K562 (cell line): ENCODE measurements around the gene B4GALT1. TPM values are rescaled to one million over a fixed set of nuclear protein-coding genes. Genes with fewer than 3 reads are reported as not detected.

Experiments used
- ARID3B ChIP-seq: fragments of 250-450 bp; sonication (Bioruptor Pico); IDR thresholded peaks from 2 replicates; pipeline ENCODE4 v1.4.0; 2020; ENCODE audit warnings: borderline replicate concordance
- ATF1 ChIP-seq, 2 experiments: fragments of 450-650 bp in 1 of 2; IDR thresholded peaks; 2 replicates each; pipeline ENCODE4 v1.6.1; 2016; ENCODE audit warnings: missing compliant biosample characterization in 1 of 2, missing genetic modification characterization in 1 of 2
- CHD4 ChIP-seq: fragments of 200-600 bp; sonication (generic); IDR thresholded peaks from 3 replicates; pipeline ENCODE4 v1.6.1; 2012; ENCODE audit warnings: low read depth, mild to moderate bottlenecking, mixed read lengths, low read length, inconsistent platforms; ENCODE audit not compliant: insufficient read depth, insufficient replicate concordance, poor library complexity, severe bottlenecking
- CREB1 ChIP-seq, 2 experiments: sonication (generic) in 1 of 2; formaldehyde crosslinking in 1 of 2; IDR thresholded peaks; 2 replicates each; pipeline versions ENCODE4 v1.6.1 to v1.8.0; 2012 to 2022; ENCODE audit warnings: inconsistent platforms in 1 of 2, mild to moderate bottlenecking in 1 of 2, missing genetic modification reagents in 1 of 2, moderate library complexity in 1 of 2
- CREM ChIP-seq: IDR thresholded peaks from 2 replicates; pipeline ENCODE4 v1.6.1; 2014; ENCODE audit warnings: antibody characterized with exemption, low read depth
- FOXJ2 ChIP-seq: fragments of 200-800 bp; sonication (Bioruptor generic); IDR thresholded peaks from 2 replicates; pipeline ENCODE4 v1.6.1; 2016; ENCODE audit warnings: missing genetic modification characterization, missing compliant biosample characterization
- HLTF ChIP-seq: fragments of 450-650 bp; IDR thresholded peaks from 2 replicates; pipeline ENCODE4 v1.6.1; 2016
- KLF16 ChIP-seq: IDR thresholded peaks from 2 replicates; pipeline ENCODE4 v1.6.1; 2016; ENCODE audit warnings: antibody characterized with exemption
- NBN ChIP-seq: fragments of 450-650 bp; IDR thresholded peaks from 2 replicates; pipeline ENCODE4 v1.6.1; 2016; ENCODE audit warnings: low read depth, mild to moderate bottlenecking
- NR3C1 ChIP-seq: sonication (generic); formaldehyde crosslinking; IDR thresholded peaks from 2 replicates; pipeline ENCODE4 v1.8.1; 2022; ENCODE audit warnings: missing genetic modification reagents
- PHF21A ChIP-seq: fragments of 450-650 bp; IDR thresholded peaks from 2 replicates; pipeline ENCODE4 v1.6.1; 2017; ENCODE audit warnings: low read depth, borderline replicate concordance
- RBM17 ChIP-seq: fragments of 200-400 bp; formaldehyde crosslinking; IDR thresholded peaks from 2 replicates; pipeline ENCODE4 v1.6.1; 2017; ENCODE audit warnings: low read depth, mild to moderate bottlenecking, low read length, borderline replicate concordance
- SAFB ChIP-seq: fragments of 200-400 bp; formaldehyde crosslinking; IDR thresholded peaks from 2 replicates; pipeline ENCODE4 v1.6.1; 2017; ENCODE audit warnings: low read depth, low read length, borderline replicate concordance
- STAT5B ChIP-seq: fragments of 250-450 bp; sonication (Bioruptor Pico); IDR thresholded peaks from 2 replicates; pipeline ENCODE4 v1.8.0; 2021; ENCODE audit warnings: mild to moderate bottlenecking, inconsistent platforms
- ZFX ChIP-seq: sonication (generic); formaldehyde crosslinking; IDR thresholded peaks from 2 replicates; pipeline ENCODE4 v1.8.0; 2022; ENCODE audit warnings: mild to moderate bottlenecking, missing genetic modification reagents, moderate library complexity
- ZKSCAN8 ChIP-seq: fragments of 200-800 bp; sonication (Bioruptor generic); IDR thresholded peaks from 2 replicates; pipeline ENCODE4 v1.6.1; 2016; ENCODE audit warnings: missing genetic modification characterization, missing compliant biosample characterization
- ZNF124 ChIP-seq: sonication (generic); formaldehyde crosslinking; IDR thresholded peaks from 2 replicates; pipeline ENCODE4 v1.8.1; 2022; ENCODE audit warnings: missing genetic modification reagents
- ZNF140 ChIP-seq: fragments of 250-450 bp; sonication (Bioruptor Pico); IDR thresholded peaks from 2 replicates; pipeline ENCODE4 v1.8.0; 2021; ENCODE audit warnings: moderate library complexity, mild to moderate bottlenecking, inconsistent platforms
- ZNF696 ChIP-seq: fragments of 250-450 bp; sonication (Bioruptor Pico); conservative IDR thresholded peaks from 2 replicates; pipeline ENCODE4 v1.4.0; 2020; ENCODE audit warnings: mild to moderate bottlenecking, moderate library complexity
- polyA plus RNA-seq, 8 experiments: library from polyadenylated mRNA; depleted of rRNA in 4 of 8; stranded (reverse) in 5 of 8; unstranded in 3 of 8; fragments of >200 nt; fragmentation: Nextera tagmentation in 2 of 8; fragmentation: Illumina TruSeq in 1 of 8; extraction: Ambion mirVana in 2 of 8; extraction: Trizol in 1 of 8; gene quantifications; 2 replicates each; pipeline versions ENCODE4 v1.2.1 to v1.2.3, GENCODE V29; 2011 to 2014; ENCODE audit warnings: inconsistent platforms in 1 of 8, missing spikeins in 1 of 8
- total RNA-seq, 7 experiments: library from RNA; depleted of rRNA in 6 of 7; stranded (reverse); fragments of >200 nt in 6 of 7; fragmentation: Illumina TruSeq in 2 of 7; extraction: Trizol in 2 of 7; gene quantifications; 2 replicates each; pipeline versions ENCODE4 v1.2.1 to v1.2.3, GENCODE V29; 2011 to 2021; ENCODE audit warnings: low replicate concordance in 1 of 7
- TF ChIP-seq, protein P1 (sequence below): fragments of 250-450 bp; sonication (Bioruptor Pico); IDR thresholded peaks from 2 replicates; pipeline ENCODE4 v1.5.0; 2022; ENCODE audit warnings: mild to moderate bottlenecking
- TF ChIP-seq, protein P2 (sequence below): sonication (generic); formaldehyde crosslinking; IDR thresholded peaks from 2 replicates; pipeline ENCODE4 v1.8.0; 2022; ENCODE audit warnings: mild to moderate bottlenecking, missing genetic modification reagents
- TF ChIP-seq, protein P3 (sequence below): IDR thresholded peaks from 2 replicates; pipeline ENCODE4 v1.6.1; 2012; ENCODE audit warnings: low read depth, low read length, improper control_type of control experiment, borderline replicate concordance

The B4GALT1 gene
- total and polyA plus RNA-seq, 9 of the 15 experiments (the other 6 are each of a cell fraction or from before 2014, with no cell fraction given) = 4.1 to 26.8 (median 7.1) TPM

- TF ChIP-seq ZNF140 (no peak), ATF1 (CRISPR knock-in tag; IDR thresholded peaks at IDR 0.05) (peak; percentile 79), ATF1 (tag; IDR thresholded peaks at IDR 0.05) (peak; percentile 95), ZFX (peak; percentile 97), ZNF696 (no peak), ZNF124 (no peak), CREB1 (IDR thresholded peaks at IDR 0.05) (peak; percentile 99), CREB1 (CRISPR knock-in tag; IDR thresholded peaks at IDR 0.05) (peak; percentile 96), RBM17 (no peak), ZKSCAN8 (CRISPR knock-in tag) (no peak), NR3C1 (CRISPR knock-in tag) (no peak), FOXJ2 (tag) (no peak), STAT5B (CRISPR knock-in tag) (no peak), SAFB (no peak), KLF16 (no peak), PHF21A (no peak), HLTF (no peak), ARID3B (CRISPR knock-in tag) (no peak), NBN (peak; percentile 80), CHD4 (no peak), CREM (peak; percentile 100)
- TF ChIP-seq, protein P1, sequence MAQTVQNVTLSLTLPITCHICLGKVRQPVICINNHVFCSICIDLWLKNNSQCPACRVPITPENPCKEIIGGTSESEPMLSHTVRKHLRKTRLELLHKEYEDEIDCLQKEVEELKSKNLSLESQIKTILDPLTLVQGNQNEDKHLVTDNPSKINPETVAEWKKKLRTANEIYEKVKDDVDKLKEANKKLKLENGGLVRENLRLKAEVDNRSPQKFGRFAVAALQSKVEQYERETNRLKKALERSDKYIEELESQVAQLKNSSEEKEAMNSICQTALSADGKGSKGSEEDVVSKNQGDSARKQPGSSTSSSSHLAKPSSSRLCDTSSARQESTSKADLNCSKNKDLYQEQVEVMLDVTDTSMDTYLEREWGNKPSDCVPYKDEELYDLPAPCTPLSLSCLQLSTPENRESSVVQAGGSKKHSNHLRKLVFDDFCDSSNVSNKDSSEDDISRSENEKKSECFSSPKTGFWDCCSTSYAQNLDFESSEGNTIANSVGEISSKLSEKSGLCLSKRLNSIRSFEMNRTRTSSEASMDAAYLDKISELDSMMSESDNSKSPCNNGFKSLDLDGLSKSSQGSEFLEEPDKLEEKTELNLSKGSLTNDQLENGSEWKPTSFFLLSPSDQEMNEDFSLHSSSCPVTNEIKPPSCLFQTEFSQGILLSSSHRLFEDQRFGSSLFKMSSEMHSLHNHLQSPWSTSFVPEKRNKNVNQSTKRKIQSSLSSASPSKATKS (CRISPR knock-in tag) = no peak
- TF ChIP-seq, protein P2, sequence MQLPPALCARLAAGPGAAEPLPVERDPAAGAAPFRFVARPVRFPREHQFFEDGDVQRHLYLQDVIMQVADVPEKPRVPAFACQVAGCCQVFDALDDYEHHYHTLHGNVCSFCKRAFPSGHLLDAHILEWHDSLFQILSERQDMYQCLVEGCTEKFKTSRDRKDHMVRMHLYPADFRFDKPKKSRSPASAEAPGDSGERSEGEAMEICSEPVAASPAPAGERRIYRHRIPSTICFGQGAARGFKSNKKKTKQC (CRISPR knock-in tag) = no peak
- TF ChIP-seq, protein P3, sequence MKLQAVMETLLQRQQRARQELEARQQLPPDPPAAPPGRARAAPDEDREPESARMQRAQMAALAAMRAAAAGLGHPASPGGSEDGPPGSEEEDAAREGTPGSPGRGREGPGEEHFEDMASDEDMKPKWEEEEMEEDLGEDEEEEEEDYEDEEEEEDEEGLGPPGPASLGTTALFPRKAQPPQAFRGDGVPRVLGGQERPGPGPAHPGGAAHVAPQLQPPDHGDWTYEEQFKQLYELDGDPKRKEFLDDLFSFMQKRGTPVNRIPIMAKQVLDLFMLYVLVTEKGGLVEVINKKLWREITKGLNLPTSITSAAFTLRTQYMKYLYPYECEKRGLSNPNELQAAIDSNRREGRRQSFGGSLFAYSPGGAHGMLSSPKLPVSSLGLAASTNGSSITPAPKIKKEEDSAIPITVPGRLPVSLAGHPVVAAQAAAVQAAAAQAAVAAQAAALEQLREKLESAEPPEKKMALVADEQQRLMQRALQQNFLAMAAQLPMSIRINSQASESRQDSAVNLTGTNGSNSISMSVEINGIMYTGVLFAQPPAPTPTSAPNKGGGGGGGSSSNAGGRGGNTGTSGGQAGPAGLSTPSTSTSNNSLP = no peak
Measured at GRCh38 chr9:33076046-33077004, 90.8 kb downstream of the B4GALT1 start, which contains the start of gene SMU1 (continued).
